Measurements from ENCODE around the gene SUPT5H. TPM values are rescaled to one million over a fixed set of nuclear protein-coding genes. Genes with fewer than 3 reads are reported as not detected.
"Not testable (repeated sequence)": the region's sequence is repeated elsewhere in the genome, so short reads cannot be mapped to it uniquely, and the experiment has no call there.

Gene SUPT5H
- total RNA-seq, 1 experiment from 2014 or later, result 151 TPM

GRCh38 chr19:39425744-39426143, 19.6 kb upstream of the SUPT5H start:
- no peak for DNase-seq (ENCODE audit: low spot score)

DNA sequence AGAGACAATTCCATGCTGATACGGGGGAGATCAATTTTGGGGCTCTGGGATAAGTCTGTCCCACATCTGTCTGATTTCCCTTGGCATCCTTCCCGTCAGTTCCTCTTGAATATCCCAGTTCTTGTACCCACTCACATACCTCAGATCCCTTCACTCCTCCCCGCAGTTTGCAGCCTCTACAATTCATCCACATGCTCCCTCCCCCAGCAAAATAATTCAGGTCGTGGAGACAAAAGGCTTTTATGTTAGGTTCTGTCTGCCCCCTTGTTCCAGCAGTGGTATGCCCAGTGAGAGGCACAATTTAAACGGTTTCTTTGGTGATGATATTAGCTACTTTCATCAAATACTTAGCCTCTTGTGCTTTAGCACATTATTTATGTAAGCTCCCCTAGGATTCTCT, 19.2 kb upstream of the SUPT5H start:
- no peak for DNase-seq (ENCODE audit: low spot score)

GRCh38 chr19:39427707-39428106, 17.7 kb upstream of the SUPT5H start:
- no peak for DNase-seq (ENCODE audit: low spot score)

- peak; percentile 77 for DNase-seq (ENCODE audit: low spot score)
Observed at GRCh38 chr19:39428283-39429112, 16.9 kb upstream of the SUPT5H start.

DNA sequence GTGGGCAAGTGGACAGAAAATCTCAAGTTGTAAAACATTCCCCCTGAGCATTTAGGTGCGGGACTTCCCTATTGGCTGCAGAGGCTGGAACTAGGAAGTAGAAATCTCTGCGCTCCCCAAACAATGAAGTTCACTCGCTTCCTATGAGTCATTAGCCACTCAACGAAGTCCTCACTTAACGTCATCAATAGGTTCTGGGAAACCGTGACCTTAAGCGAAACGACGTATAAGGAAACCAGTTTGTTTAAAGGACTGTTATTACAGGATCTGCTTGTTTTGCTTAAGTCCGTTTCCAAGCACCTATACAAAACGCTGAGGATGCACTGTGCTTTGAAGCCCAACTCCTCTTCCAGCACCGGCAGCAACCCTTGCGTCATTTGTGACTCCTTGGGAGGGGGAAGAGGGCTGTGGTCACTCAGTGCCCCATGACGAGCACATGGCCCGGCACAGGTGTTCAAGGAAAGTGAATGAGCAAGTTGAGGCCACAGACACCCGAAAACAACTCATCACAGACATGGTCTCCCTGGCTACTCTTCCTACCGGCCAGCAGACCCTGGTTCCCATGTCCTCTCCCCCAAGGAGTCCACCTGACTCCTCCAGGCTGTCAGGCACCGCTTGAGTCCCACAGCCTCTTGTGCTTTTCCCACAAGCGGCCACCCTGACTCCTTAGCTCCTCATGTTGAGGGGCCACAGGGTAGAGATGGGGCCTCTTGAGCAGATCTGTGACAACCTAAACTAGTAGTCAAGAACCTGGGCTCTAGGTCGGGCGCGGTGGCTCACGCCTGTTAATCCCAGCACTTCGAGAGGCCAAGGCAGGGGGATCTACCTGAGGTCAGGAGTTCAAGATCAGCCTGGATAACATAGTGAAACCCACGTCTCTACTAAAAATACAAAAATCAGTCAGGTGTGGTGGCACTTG, 14.4 kb upstream of the SUPT5H start:
- DNase-seq (ENCODE audit: low spot score), result peak; percentile 99

DNA sequence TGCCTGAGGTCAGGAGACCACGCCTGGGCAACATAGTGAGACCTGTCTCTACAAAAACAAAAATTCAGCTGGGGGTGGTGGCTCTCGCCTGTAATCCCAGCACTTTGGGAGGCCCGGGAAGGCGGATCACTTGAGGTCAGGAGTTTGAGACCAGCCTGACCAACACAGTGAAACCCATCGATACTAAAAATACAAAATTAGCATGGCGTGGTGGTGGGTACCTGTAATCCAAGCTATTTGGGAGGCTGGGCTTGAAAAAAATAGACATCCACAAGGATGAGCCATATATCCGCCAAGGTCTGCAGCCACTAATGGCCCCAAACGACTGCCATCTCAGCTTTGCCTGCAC, 12.7 kb upstream of the SUPT5H start:
- DNase-seq (ENCODE audit: low spot score), result no peak

- DNase-seq (ENCODE audit: low spot score), result no peak
Observed at GRCh38 chr19:39433480-39434079, 11.8 kb upstream of the SUPT5H start.

GRCh38 chr19:39434123-39435076, 11.0 kb upstream of the SUPT5H start:
- DNase-seq (ENCODE audit: low spot score), result no peak

DNA sequence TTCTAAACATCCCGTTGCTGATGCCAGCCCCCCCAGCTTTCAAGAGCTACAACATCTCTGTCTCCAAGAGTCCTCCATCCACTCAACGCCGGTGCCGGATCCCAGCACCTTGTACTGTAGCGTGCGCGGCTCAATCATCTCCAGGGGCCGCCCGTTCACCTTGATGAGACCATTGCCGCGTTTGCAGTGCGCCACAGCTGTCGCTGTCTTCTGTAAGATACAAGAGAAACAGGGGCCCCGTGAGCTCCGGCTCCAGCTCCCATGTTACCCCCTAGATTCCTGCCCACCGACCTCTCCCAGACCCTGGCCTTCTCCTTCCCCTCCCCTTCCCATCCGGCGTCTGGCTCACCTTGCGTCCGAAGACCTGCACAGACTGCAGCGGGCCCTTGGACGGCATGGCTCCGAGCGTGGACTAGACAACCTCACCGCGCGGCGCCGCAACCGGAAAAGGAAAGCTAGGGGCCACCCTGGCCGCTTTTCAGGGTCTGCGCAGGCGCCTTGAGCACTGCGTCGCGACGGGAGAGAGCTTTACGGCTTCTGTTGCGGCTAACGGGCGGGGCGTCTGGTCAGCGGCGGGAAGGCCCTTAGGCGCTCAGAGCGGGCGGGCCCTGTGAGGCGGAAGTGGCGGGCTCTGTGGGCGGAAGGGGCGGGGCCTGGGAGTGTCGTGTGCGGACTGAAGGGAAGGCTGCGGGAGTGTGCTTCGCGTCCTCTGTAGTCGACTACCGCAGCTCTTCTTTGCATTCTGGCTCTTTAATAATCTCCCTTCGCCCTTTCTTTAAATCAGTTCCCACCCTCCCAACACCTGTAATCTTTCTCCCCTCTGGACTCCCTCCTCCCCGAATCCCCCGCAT, 9.7 kb upstream of the SUPT5H start, which contains the start of gene RPS16:
Gene RPS16 (minus strand): TSS at position 451 of the 851 bp plus-strand sequence. CDS start 54 bp downstream, at position 397.
- peak; percentile 100 for DNase-seq (ENCODE audit: low spot score)

DNA sequence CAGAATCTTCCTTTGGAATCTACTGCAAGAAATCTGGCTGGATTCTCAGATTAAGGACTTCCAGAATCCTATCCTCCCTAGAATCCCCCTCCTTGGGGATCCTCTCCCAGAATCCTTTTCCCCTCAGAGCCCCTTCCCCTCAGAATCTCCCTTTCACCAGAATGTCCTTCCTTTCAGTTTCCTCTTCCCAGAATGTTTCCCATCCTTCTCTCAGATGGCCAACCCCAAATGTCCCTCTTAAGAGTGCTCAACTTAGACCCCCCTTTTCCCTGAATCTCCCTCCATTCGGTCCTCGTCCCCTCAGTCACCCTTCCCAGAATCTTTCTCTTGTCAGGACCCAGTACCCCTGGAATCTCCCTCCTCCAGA, 9.0 kb upstream of the SUPT5H start:
- no peak for DNase-seq (ENCODE audit: low spot score)

DNA sequence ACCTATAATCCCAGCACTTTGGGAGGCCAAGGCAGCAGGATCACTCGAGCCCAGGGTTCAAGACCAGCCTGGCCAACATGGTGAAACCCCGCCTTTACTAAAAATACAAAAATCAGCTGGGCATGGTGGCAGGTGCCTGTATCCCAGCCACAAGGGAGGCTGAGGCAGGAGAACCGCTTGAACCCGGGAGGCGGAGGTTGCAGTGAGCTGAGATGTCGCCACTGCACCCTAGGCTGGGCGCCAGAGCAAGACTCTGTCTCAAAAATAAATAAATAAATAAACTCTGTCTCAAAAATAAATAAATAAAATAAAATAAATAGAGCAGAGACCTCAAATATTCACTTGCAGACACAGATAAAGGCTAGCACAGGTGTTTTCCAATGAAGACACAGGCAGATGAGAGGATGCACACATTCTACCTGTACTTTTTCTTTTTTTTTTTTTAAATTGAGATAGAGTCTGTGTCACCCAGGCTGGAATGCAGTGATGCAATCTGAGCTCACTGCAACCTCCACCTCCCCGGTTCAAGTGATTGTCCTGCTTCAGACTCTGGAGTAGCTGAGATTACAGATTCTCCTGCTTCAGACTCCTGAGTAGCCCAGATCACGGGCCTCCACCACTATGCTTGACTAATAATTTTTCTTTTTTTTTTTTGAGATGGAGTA, 7.0 kb upstream of the SUPT5H start:
- no peak for DNase-seq (ENCODE audit: low spot score)

GRCh38 chr19:39444598-39445195, 685 bp upstream of the SUPT5H start:
- DNase-seq (ENCODE audit: low spot score), result no peak

DNA sequence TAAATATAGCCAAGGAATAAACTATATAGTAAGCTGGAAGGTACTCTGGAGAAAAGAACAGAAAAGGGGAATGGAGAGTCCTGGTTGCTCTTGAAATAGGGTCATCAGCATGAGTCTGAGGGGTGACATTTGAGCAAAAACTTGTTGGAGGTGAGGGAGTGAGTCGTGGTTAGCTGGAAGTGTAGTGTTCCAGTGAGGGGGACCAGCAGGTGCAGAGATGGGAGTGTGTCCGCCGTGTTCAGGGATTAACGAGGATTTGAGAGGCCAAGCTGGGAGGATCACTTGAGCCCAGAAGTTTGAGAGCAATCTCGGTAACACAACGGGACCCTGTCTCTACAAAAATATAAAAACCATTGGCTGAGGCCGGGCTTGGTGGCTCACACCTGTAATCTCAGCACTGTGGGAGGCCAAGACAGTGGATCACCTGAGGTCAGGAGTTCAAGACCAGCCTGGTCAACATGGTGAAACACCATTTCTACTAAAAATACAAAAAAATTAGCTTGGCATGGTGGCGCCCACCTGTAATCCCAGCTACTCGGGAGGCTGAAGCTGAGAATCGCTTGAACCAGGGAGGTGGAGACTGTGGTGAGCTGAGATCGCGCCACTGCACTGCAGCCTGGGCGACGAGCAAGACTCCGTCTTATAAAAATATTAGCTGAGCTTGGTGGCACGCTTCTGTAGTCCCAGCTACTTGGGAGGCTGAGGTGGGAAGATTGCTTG, 1.1 kb downstream of the SUPT5H start:
- no peak for DNase-seq (ENCODE audit: low spot score)

- DNase-seq (ENCODE audit: low spot score), result no peak
Observed at GRCh38 chr19:39448271-39448670, 2.9 kb downstream of the SUPT5H start.

DNA sequence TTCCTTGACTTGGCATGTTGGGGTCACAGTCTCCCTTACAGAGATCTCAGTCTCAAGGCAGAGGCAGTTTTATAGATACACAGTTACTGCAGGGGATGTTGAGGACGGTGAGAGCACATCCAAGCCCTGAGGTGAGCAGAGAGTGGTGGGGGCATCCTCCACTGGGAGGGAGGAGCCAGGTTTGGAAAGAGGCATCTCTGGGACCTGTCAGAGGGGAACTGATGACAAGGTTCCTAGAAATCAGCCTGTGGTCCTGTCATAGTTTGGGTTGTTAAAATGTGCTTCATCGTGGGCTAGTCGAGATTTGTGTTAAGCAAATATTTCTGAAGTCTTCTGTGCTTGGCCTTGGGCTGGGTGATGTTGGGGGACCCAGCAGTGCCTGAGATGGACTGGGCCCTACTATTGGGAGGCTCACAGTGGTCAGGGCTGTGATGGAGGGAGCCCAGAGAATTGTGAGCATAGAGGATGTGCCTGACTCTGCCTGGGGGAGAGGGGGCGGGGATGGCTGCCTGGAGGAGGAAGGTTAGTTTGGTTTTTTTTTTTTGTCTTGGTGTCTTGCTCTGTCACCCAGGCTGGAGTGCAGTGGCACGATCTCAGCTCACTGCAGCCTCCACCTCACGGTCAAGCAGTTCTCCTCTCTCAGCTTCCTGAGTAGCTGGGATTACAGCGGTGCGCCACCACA, 3.9 kb downstream of the SUPT5H start:
- no peak for DNase-seq (ENCODE audit: low spot score)

GRCh38 chr19:39451257-39451656, 5.9 kb downstream of the SUPT5H start:
- not testable (repeated sequence) for DNase-seq (ENCODE audit: low spot score)

- no peak for DNase-seq (ENCODE audit: low spot score)
Observed at GRCh38 chr19:39463403-39463802, 18.0 kb downstream of the SUPT5H start.

Data from HT-29 (cell line).